ENCODE measurements around the gene DTD2.
"Not testable (repeated sequence)": the region's sequence is repeated elsewhere in the genome, so short reads cannot be mapped to it uniquely, and the experiment has no call there.

The DTD2 gene

GRCh38 chr14:31476131-31476866 lies 19.0 kb upstream of the DTD2 start:
- Histone ChIP-seq H3K4me3 (ENCODE audit: low read depth, low read length) (no peak overlapping the region), H3K36me3 (no peaks in the 10 kb centered on the region), H3K4me1 (no peaks in the 10 kb centered on the region), H3K27me3 (peaks cover 3% of the 10 kb centered on the region; the same call in 1 of the 2 replicates), H3K9me3 (no peaks in the 10 kb centered on the region)
- TF ChIP-seq CTCF (IDR thresholded peaks at IDR 0.05; ENCODE audit: low read depth, low read length) = no peak
- no peak for DNase-seq

GRCh38 chr14:31466554-31466953 lies 9.2 kb upstream of the DTD2 start:
- H3K9me3 ChIP-seq = no peaks in the 10 kb centered on the region
- no peak for DNase-seq
- no peaks in the 10 kb centered on the region for H3K4me1 ChIP-seq
- TF ChIP-seq CTCF (IDR thresholded peaks at IDR 0.05; ENCODE audit: low read depth, low read length) = no peak
- no peak overlapping the region for H3K4me3 ChIP-seq (ENCODE audit: low read depth, low read length)
- H3K36me3 ChIP-seq = no peaks in the 10 kb centered on the region
- H3K27me3 ChIP-seq = no peaks in the 10 kb centered on the region

DNA sequence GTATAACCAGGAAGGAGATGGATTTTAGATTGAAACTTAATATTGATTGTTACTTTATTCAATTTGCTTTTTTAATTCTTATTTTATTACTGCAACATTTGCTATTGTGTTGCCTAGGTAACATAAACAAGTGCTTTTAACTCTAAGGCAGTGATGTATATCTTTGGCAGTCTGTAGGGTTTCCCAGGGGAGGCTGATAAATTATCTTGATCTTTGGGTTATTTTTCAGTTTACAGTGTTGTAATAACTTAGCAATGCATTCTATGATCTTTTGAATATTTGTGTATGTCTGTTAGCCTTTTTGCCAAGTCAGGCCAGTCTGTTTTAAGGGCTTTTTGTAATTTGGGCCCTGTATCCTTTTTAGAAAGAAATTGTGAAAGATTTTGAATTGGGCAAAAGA lies 7.8 kb upstream of the DTD2 start:
- Histone ChIP-seq H3K27me3 (no peaks in the 10 kb centered on the region), H3K4me3 (ENCODE audit: low read depth, low read length) (no peak overlapping the region), H3K4me1 (no peaks in the 10 kb centered on the region), H3K9me3 (no peaks in the 10 kb centered on the region), H3K36me3 (no peaks in the 10 kb centered on the region)
- DNase-seq = no peak
- no peak for TF ChIP-seq CTCF (IDR thresholded peaks at IDR 0.05; ENCODE audit: low read depth, low read length)

DNA sequence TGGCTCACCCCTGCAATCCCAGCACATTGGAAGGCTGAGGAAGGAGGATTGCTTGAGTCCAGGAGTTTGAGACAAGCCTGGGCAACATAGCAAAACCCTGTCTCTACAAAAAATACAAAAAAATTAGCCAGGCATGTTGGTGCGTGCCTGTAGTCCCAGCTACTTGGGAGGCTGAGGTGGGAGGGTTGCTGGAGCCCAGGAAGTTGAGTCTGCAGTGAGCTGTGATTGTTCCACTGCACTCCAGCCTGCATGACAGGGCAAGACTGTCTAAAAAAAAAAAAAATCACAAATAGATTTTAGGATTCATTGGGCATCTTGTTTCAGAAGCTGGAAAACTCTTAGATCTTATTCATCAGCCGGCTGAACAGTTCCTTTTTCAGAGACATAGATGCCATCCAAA lies 5.1 kb upstream of the DTD2 start:
- H3K9me3 ChIP-seq; H3K36me3 ChIP-seq; H3K4me3 ChIP-seq (ENCODE audit: low read depth, low read length); H3K27me3 ChIP-seq; DNase-seq; H3K4me1 ChIP-seq: not testable (repeated sequence)

DNA sequence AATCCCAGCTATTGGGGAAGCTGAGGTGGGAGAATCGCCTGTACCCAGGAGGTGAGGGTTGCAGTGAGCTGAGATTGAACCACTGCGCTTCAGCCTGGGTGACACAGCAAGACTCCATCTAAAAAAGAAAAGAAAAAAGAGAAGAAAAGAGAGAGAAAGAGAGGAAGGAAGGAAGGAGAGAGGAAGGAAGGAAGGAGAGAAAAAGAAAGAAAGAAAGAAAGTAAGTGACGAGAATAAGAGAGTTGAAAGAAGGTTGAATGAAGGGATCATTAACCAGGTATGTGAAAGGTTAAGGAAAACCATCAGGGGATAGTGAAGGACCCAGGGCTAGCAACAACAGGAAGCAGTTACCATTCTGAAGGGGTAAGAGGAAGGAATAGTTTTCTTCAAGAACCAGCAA lies 4.2 kb upstream of the DTD2 start:
- H3K9me3 ChIP-seq = no peaks in the 10 kb centered on the region
- H3K27me3 ChIP-seq = no peaks in the 10 kb centered on the region
- H3K4me3 ChIP-seq (ENCODE audit: low read depth, low read length) = no peak overlapping the region
- H3K4me1 ChIP-seq = no peaks in the 10 kb centered on the region
- no peaks in the 10 kb centered on the region for H3K36me3 ChIP-seq
- no peak for DNase-seq
- no peak for TF ChIP-seq CTCF (IDR thresholded peaks at IDR 0.05; ENCODE audit: low read depth, low read length)

DNA sequence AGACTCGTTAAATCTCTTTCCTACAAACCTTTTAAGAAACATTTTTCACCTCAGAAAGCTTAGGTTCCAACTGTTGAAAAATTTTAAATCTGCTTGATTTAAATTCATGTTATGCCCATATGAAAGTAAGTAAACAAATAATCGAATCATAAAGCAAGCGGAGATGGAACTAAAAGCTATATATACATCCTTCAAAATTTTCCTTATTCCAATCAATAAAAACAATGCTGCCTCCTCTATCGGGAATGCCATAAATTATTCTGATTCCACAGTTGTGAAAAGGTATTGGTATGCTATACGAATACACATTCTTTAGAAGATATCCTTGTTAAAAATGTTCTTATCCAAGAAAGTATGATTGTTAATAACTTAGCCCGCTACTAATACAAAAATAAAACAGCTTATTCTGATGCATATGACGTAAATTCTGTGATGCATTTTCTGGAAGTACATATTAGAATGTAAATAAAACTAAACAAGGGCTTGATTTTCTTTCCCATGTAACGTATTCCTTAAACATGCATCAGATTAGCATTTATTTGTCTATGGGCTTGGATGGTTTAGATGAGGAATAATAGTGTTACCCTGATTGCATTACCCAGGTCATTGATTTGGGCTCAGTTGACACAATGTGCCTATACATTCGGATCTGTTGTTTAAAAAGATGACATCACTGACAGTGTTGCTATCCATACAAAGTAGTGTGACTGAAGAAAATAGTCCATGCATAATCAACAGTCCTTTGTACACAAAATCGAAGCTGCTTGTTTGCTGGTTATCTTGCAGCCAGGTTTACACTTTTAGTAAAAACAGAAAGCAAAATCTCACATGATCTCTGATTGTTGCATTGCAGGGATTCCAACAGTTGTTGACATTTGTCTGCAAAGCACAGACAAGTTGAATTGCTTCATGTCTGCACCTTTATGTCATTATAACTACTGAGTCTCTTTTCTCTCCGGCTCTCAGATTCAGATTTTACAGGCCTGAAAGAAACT lies 656 bp upstream of the DTD2 start:
- H3K4me3 ChIP-seq (ENCODE audit: low read depth, low read length) = peak overlapping the region; percentile 90
- H3K27me3 ChIP-seq = no peaks in the 10 kb centered on the region
- H3K4me1 ChIP-seq = peaks cover 3% of the 10 kb centered on the region; the same call in 1 of the 2 replicates
- no peak for TF ChIP-seq CTCF (IDR thresholded peaks at IDR 0.05; ENCODE audit: low read depth, low read length)
- no peaks in the 10 kb centered on the region for H3K36me3 ChIP-seq
- no peak for DNase-seq
- no peaks in the 10 kb centered on the region for H3K9me3 ChIP-seq
